ENCODE results near the gene SEPTIN3. TPM values are rescaled to one million over a fixed set of nuclear protein-coding genes. Genes with fewer than 3 reads are reported as not detected.

Gene SEPTIN3
- total and polyA plus RNA-seq, 10 of the 15 experiments (the other 5 are each of a cell fraction or from before 2014, with no cell fraction given) = 0.05 to 3.1 (median 0.87) TPM

GRCh38 chr22:42018224-42018623 lies 49.0 kb downstream of the SEPTIN3 start:
- Histone ChIP-seq H3K9me3 (replicated peaks; ENCODE audit: control insufficient read depth, insufficient read depth, low read length) (no peaks in the 10 kb centered on the region), H3K9ac (ENCODE audit: control insufficient read depth, insufficient read depth, low read length) (no peak overlapping the region), H3K4me1 (ENCODE audit: control insufficient read depth, insufficient read depth, low read length) (peaks cover 11% of the 10 kb centered on the region), H3K79me2 (ENCODE audit: control insufficient read depth, insufficient read depth, low read length) (no peaks in the 10 kb centered on the region), H3K27ac (ENCODE audit: control insufficient read depth, insufficient read depth) (no peak overlapping the region), H3K4me3 (no peak overlapping the region), H4K20me1 (ENCODE audit: control insufficient read depth, insufficient read depth) (no peaks in the 10 kb centered on the region), H3K36me3 (ENCODE audit: control insufficient read depth in 2 of 2, insufficient read depth in 2 of 2, low read length in 1 of 2) (no peaks in the 10 kb centered on the region), H3K27me3 (replicated peaks in 1 of 2; ENCODE audit: control insufficient read depth in 2 of 2, insufficient read depth in 2 of 2, low read length in 1 of 2) (no peaks in the 10 kb centered on the region), H3K4me2 (ENCODE audit: control insufficient read depth, insufficient read depth) (no peak overlapping the region), H2AFZ (ENCODE audit: control insufficient read depth, low read depth, low read length) (no peak overlapping the region)
- in situ Hi-C loops (cut with MboI) = no loop called here
- FAIRE-seq (no peak), DNase-seq (ENCODE audit: low read depth, low spot score) (no peak), ATAC-seq (no peak)
- SMC1A ChIA-PET (ENCODE audit: uncharacterized antibody, unreplicated experiment) = no interaction called here
- intact Hi-C loops (cut with micrococcal nuclease; ENCODE audit: unreplicated experiment) = no loop called here
- no peak for TF ChIP-seq ZNF384 (IDR thresholded peaks at IDR 0.05; ENCODE audit: borderline replicate concordance, low read depth, low read length)
- TF ChIP-seq IRF3 (IDR thresholded peaks at IDR 0.05) = no peak
- TF ChIP-seq ZBTB11 (CRISPR knock-in tag; IDR thresholded peaks at IDR 0.05) = no peak
- TF ChIP-seq BHLHE40 (IDR thresholded peaks at IDR 0.05; ENCODE audit: borderline replicate concordance in 1 of 2, low read depth in 2 of 2, low read length in 1 of 2) = no peak
- no peak for TF ChIP-seq HDAC6 (IDR thresholded peaks at IDR 0.05; ENCODE audit: unreplicated experiment)
- TF ChIP-seq ATF3 (IDR thresholded peaks at IDR 0.05; ENCODE audit: borderline replicate concordance, extremely low read depth, low read depth, low read length) = no peak
- POLR2A ChIA-PET = interaction anchor here (0.6 kb wide), 1 partner anchor 65 kb away, joined by 3 read pairs; no protein-coding TSS in a partner anchor
- WGBS (ENCODE audit: insufficient coverage, insufficient replicate concordance, low lambda C conversion rate, missing lambda C conversion rate) = 82% methylated on average over 1 of the region's 1 CpG
- no TSS peak for BruUV-seq (replicated peaks)
- CTCF ChIA-PET = no interaction called here
- RAD21 ChIA-PET (ENCODE audit: unreplicated experiment) = no interaction called here

Other genes starting within 250 kb of the SEPTIN3 start
Only the 7 nearest of the 11 such genes appear.
- gene SHISA8, start 54.4 kb upstream of the SEPTIN3 start, total RNA-seq (2014; rRNA removed) = 3.6 and 6.8 TPM in 2 replicates
- gene SHISA8, start 54.4 kb upstream of the SEPTIN3 start, total RNA-seq (2014; rRNA removed; fragmentation: Illumina TruSeq; extraction: Trizol) = 0.22 and 0.28 TPM in 2 replicates
- 8.6 and 10.1 TPM in 2 replicates for gene SHISA8, start 54.4 kb upstream of the SEPTIN3 start, total RNA-seq (2021)
- gene SHISA8, start 54.4 kb upstream of the SEPTIN3 start, polyA plus RNA-seq (2011; rRNA removed) = 0.06 and 0.08 TPM in 2 replicates
- 0.06 TPM in 1 of 2 replicates, not detected in the other for gene SHISA8, start 54.4 kb upstream of the SEPTIN3 start, polyA plus RNA-seq (2014; fragmentation: Illumina TruSeq; extraction: Trizol)
- under 1 TPM; 0.13 to 0.40 TPM for gene SHISA8, start 54.4 kb upstream of the SEPTIN3 start, polyA plus RNA-seq (2014; fragmentation: Nextera tagmentation; extraction: Ambion mirVana)
- gene SHISA8, start 54.4 kb upstream of the SEPTIN3 start, polyA plus RNA-seq (2014; rRNA removed) = 5.9 and 6.5 TPM in 2 replicates
- under 1 TPM; 0.20 to 0.27 TPM for gene SHISA8, start 54.4 kb upstream of the SEPTIN3 start, polyA plus RNA-seq (2016; fragmentation: Nextera tagmentation; extraction: Ambion mirVana)
- gene TNFRSF13C, start 42.6 kb upstream of the SEPTIN3 start, total RNA-seq (2014; rRNA removed) = 35.9 and 37.6 TPM in 2 replicates
- gene TNFRSF13C, start 42.6 kb upstream of the SEPTIN3 start, total RNA-seq (2014; rRNA removed; fragmentation: Illumina TruSeq; extraction: Trizol) = 22.3 and 23.2 TPM in 2 replicates
- 90.1 and 91.4 TPM in 2 replicates for gene TNFRSF13C, start 42.6 kb upstream of the SEPTIN3 start, total RNA-seq (2021)
- 9.7 and 16.4 TPM in 2 replicates for gene TNFRSF13C, start 42.6 kb upstream of the SEPTIN3 start, polyA plus RNA-seq (2011; rRNA removed)
- 20.6 and 26.9 TPM in 2 replicates for gene TNFRSF13C, start 42.6 kb upstream of the SEPTIN3 start, polyA plus RNA-seq (2014; fragmentation: Illumina TruSeq; extraction: Trizol)
- 1 to 10 TPM; 6.9 to 9.6 TPM for gene TNFRSF13C, start 42.6 kb upstream of the SEPTIN3 start, polyA plus RNA-seq (2014; fragmentation: Nextera tagmentation; extraction: Ambion mirVana)
- gene TNFRSF13C, start 42.6 kb upstream of the SEPTIN3 start, polyA plus RNA-seq (2014; rRNA removed) = 42.3 and 43.0 TPM in 2 replicates
- gene TNFRSF13C, start 42.6 kb upstream of the SEPTIN3 start, polyA plus RNA-seq (2016; fragmentation: Nextera tagmentation; extraction: Ambion mirVana) = 10 to 100 TPM; 26.6 to 30.4 TPM
- 145 and 158 TPM in 2 replicates for gene CENPM, start 22.3 kb upstream of the SEPTIN3 start, total RNA-seq (2014; rRNA removed)
- gene CENPM, start 22.3 kb upstream of the SEPTIN3 start, total RNA-seq (2014; rRNA removed; fragmentation: Illumina TruSeq; extraction: Trizol) = 45.3 and 53.0 TPM in 2 replicates
- gene CENPM, start 22.3 kb upstream of the SEPTIN3 start, total RNA-seq (2021) = 81.6 and 84.4 TPM in 2 replicates
- gene CENPM, start 22.3 kb upstream of the SEPTIN3 start, polyA plus RNA-seq (2011; rRNA removed) = 26.6 and 67.9 TPM in 2 replicates
- gene CENPM, start 22.3 kb upstream of the SEPTIN3 start, polyA plus RNA-seq (2014; fragmentation: Illumina TruSeq; extraction: Trizol) = 9.8 and 38.9 TPM in 2 replicates
- 10 to 100 TPM; 36.7 to 62.3 TPM for gene CENPM, start 22.3 kb upstream of the SEPTIN3 start, polyA plus RNA-seq (2014; fragmentation: Nextera tagmentation; extraction: Ambion mirVana)
- gene CENPM, start 22.3 kb upstream of the SEPTIN3 start, polyA plus RNA-seq (2014; rRNA removed) = 126 and 148 TPM in 2 replicates
- 100 to 1,000 TPM; 177 to 212 TPM for gene CENPM, start 22.3 kb upstream of the SEPTIN3 start, polyA plus RNA-seq (2016; fragmentation: Nextera tagmentation; extraction: Ambion mirVana)
- 0.65 and 1.1 TPM in 2 replicates for gene WBP2NL, start 29.3 kb downstream of the SEPTIN3 start, total RNA-seq (2014; rRNA removed)
- 1.3 and 1.4 TPM in 2 replicates for gene WBP2NL, start 29.3 kb downstream of the SEPTIN3 start, total RNA-seq (2014; rRNA removed; fragmentation: Illumina TruSeq; extraction: Trizol)
- gene WBP2NL, start 29.3 kb downstream of the SEPTIN3 start, total RNA-seq (2021) = 1.5 and 1.8 TPM in 2 replicates
- gene WBP2NL, start 29.3 kb downstream of the SEPTIN3 start, polyA plus RNA-seq (2011; rRNA removed) = 0.46 and 0.88 TPM in 2 replicates
- 1.7 and 2.8 TPM in 2 replicates for gene WBP2NL, start 29.3 kb downstream of the SEPTIN3 start, polyA plus RNA-seq (2014; fragmentation: Illumina TruSeq; extraction: Trizol)
- 1 to 10 TPM; 1.3 to 1.6 TPM for gene WBP2NL, start 29.3 kb downstream of the SEPTIN3 start, polyA plus RNA-seq (2014; fragmentation: Nextera tagmentation; extraction: Ambion mirVana)
- gene WBP2NL, start 29.3 kb downstream of the SEPTIN3 start, polyA plus RNA-seq (2014; rRNA removed) = 0.70 and 1.9 TPM in 2 replicates
- gene WBP2NL, start 29.3 kb downstream of the SEPTIN3 start, polyA plus RNA-seq (2016; fragmentation: Nextera tagmentation; extraction: Ambion mirVana) = 1 to 10 TPM in 1 of 2 experiments, under 1 TPM in 1; 0.90 to 1.3 TPM
- 45.9 and 46.0 TPM in 2 replicates for gene NAGA, start 101.4 kb downstream of the SEPTIN3 start, total RNA-seq (2014; rRNA removed)
- 22.7 and 23.1 TPM in 2 replicates for gene NAGA, start 101.4 kb downstream of the SEPTIN3 start, total RNA-seq (2014; rRNA removed; fragmentation: Illumina TruSeq; extraction: Trizol)
- 33.9 and 34.4 TPM in 2 replicates for gene NAGA, start 101.4 kb downstream of the SEPTIN3 start, total RNA-seq (2021)
- gene NAGA, start 101.4 kb downstream of the SEPTIN3 start, polyA plus RNA-seq (2011; rRNA removed) = 14.5 and 29.8 TPM in 2 replicates
- 19.6 and 32.6 TPM in 2 replicates for gene NAGA, start 101.4 kb downstream of the SEPTIN3 start, polyA plus RNA-seq (2014; fragmentation: Illumina TruSeq; extraction: Trizol)
- gene NAGA, start 101.4 kb downstream of the SEPTIN3 start, polyA plus RNA-seq (2014; fragmentation: Nextera tagmentation; extraction: Ambion mirVana) = 1 to 10 TPM; 9.3 to 9.8 TPM
- gene NAGA, start 101.4 kb downstream of the SEPTIN3 start, polyA plus RNA-seq (2014; rRNA removed) = 43.7 and 45.0 TPM in 2 replicates
- 10 to 100 TPM; 34.1 to 39.0 TPM for gene NAGA, start 101.4 kb downstream of the SEPTIN3 start, polyA plus RNA-seq (2016; fragmentation: Nextera tagmentation; extraction: Ambion mirVana)
- gene PHETA2, start 104.8 kb downstream of the SEPTIN3 start, total RNA-seq (2014; rRNA removed) = 2.3 and 3.6 TPM in 2 replicates
- 1.3 and 1.4 TPM in 2 replicates for gene PHETA2, start 104.8 kb downstream of the SEPTIN3 start, total RNA-seq (2014; rRNA removed; fragmentation: Illumina TruSeq; extraction: Trizol)
- gene PHETA2, start 104.8 kb downstream of the SEPTIN3 start, total RNA-seq (2021) = 2.0 and 2.6 TPM in 2 replicates
- gene PHETA2, start 104.8 kb downstream of the SEPTIN3 start, polyA plus RNA-seq (2011; rRNA removed) = 0.16 and 0.17 TPM in 2 replicates
- 1.5 and 1.7 TPM in 2 replicates for gene PHETA2, start 104.8 kb downstream of the SEPTIN3 start, polyA plus RNA-seq (2014; fragmentation: Illumina TruSeq; extraction: Trizol)
- gene PHETA2, start 104.8 kb downstream of the SEPTIN3 start, polyA plus RNA-seq (2014; fragmentation: Nextera tagmentation; extraction: Ambion mirVana) = under 1 TPM; 0.03 to 0.18 TPM
- 3.2 and 3.3 TPM in 2 replicates for gene PHETA2, start 104.8 kb downstream of the SEPTIN3 start, polyA plus RNA-seq (2014; rRNA removed)
- gene PHETA2, start 104.8 kb downstream of the SEPTIN3 start, polyA plus RNA-seq (2016; fragmentation: Nextera tagmentation; extraction: Ambion mirVana) = 1 to 10 TPM; 1.9 to 2.2 TPM
- 13.7 and 19.7 TPM in 2 replicates for gene SMDT1, start 110.3 kb downstream of the SEPTIN3 start, total RNA-seq (2014; rRNA removed)
- gene SMDT1, start 110.3 kb downstream of the SEPTIN3 start, total RNA-seq (2014; rRNA removed; fragmentation: Illumina TruSeq; extraction: Trizol) = 15.4 and 19.7 TPM in 2 replicates
- gene SMDT1, start 110.3 kb downstream of the SEPTIN3 start, total RNA-seq (2021) = 133 and 140 TPM in 2 replicates
- 57.4 and 69.4 TPM in 2 replicates for gene SMDT1, start 110.3 kb downstream of the SEPTIN3 start, polyA plus RNA-seq (2011; rRNA removed)
- gene SMDT1, start 110.3 kb downstream of the SEPTIN3 start, polyA plus RNA-seq (2014; fragmentation: Illumina TruSeq; extraction: Trizol) = 25.0 and 27.8 TPM in 2 replicates
- gene SMDT1, start 110.3 kb downstream of the SEPTIN3 start, polyA plus RNA-seq (2014; fragmentation: Nextera tagmentation; extraction: Ambion mirVana) = 10 to 100 TPM; 25.5 to 63.1 TPM
- 106 and 108 TPM in 2 replicates for gene SMDT1, start 110.3 kb downstream of the SEPTIN3 start, polyA plus RNA-seq (2014; rRNA removed)
- gene SMDT1, start 110.3 kb downstream of the SEPTIN3 start, polyA plus RNA-seq (2016; fragmentation: Nextera tagmentation; extraction: Ambion mirVana) = 100 to 1,000 TPM; 163 to 176 TPM

All from GM12878 (cell line).